ENCODE measurements around the gene CMTR1.
"Not testable (repeated sequence)": the region's sequence is repeated elsewhere in the genome, so short reads cannot be mapped to it uniquely, and the experiment has no call there.

Gene CMTR1

GRCh38 chr6:37432916-37433656 lies at the start of gene CMTR1:
CMTR1 (plus strand) TSS chr6:37433221; CDS start chr6:37435630, 2,409 bp downstream.
- DNase-seq (ENCODE audit: low read depth in 2 of 2), result peak; percentile 94 to 96

GRCh38 chr6:37388578-37388977 lies 44.4 kb upstream of the CMTR1 start:
- DNase-seq (ENCODE audit: low read depth in 2 of 2), result no peak

GRCh38 chr6:37389857-37390256 lies 43.2 kb upstream of the CMTR1 start:
- DNase-seq (ENCODE audit: low read depth in 2 of 2), result no peak

- no peak for DNase-seq (ENCODE audit: low read depth in 2 of 2)
Measured at GRCh38 chr6:37391120-37391519, 41.9 kb upstream of the CMTR1 start.

GRCh38 chr6:37392821-37393220 lies 40.2 kb upstream of the CMTR1 start:
- DNase-seq (ENCODE audit: low read depth in 2 of 2), result no peak

GRCh38 chr6:37393381-37393929 lies 39.6 kb upstream of the CMTR1 start:
- no peak for DNase-seq (ENCODE audit: low read depth in 2 of 2)

- no peak for DNase-seq (ENCODE audit: low read depth in 2 of 2)
Measured at GRCh38 chr6:37396571-37397180, 36.3 kb upstream of the CMTR1 start.

- no peak for DNase-seq (ENCODE audit: low read depth in 2 of 2)
Measured at GRCh38 chr6:37399131-37399530, 33.9 kb upstream of the CMTR1 start.

GRCh38 chr6:37399795-37400490 lies 33.1 kb upstream of the CMTR1 start:
- no peak for DNase-seq (ENCODE audit: low read depth in 2 of 2)

GRCh38 chr6:37401658-37402057 lies 31.4 kb upstream of the CMTR1 start:
- DNase-seq (ENCODE audit: low read depth in 2 of 2), result not testable (repeated sequence)

- DNase-seq (ENCODE audit: low read depth in 2 of 2), result no peak
Measured at GRCh38 chr6:37406726-37407341, 26.2 kb upstream of the CMTR1 start.

GRCh38 chr6:37407948-37408347 lies 25.1 kb upstream of the CMTR1 start:
- no peak for DNase-seq (ENCODE audit: low read depth in 2 of 2)

GRCh38 chr6:37409501-37409900 lies 23.5 kb upstream of the CMTR1 start:
- no peak for DNase-seq (ENCODE audit: low read depth in 2 of 2)

GRCh38 chr6:37417393-37417792 lies 15.6 kb upstream of the CMTR1 start:
- no peak for DNase-seq (ENCODE audit: low read depth in 2 of 2)

GRCh38 chr6:37418722-37419121 lies 14.3 kb upstream of the CMTR1 start:
- DNase-seq (ENCODE audit: low read depth in 2 of 2), result no peak

- DNase-seq (ENCODE audit: low read depth in 2 of 2), result no peak
Measured at GRCh38 chr6:37426058-37426944, 6.7 kb upstream of the CMTR1 start.

GRCh38 chr6:37426945-37427510 lies 6.0 kb upstream of the CMTR1 start:
- DNase-seq (ENCODE audit: low read depth in 2 of 2), result no peak

GRCh38 chr6:37429352-37429750 lies 3.7 kb upstream of the CMTR1 start:
- no peak for DNase-seq (ENCODE audit: low read depth in 2 of 2)

- no peak for DNase-seq (ENCODE audit: low read depth in 2 of 2)
Measured at GRCh38 chr6:37432590-37432915, 468 bp upstream of the CMTR1 start.

- peak; percentile 2 to 6 for DNase-seq (ENCODE audit: low read depth in 2 of 2)
Measured at GRCh38 chr6:37433657-37434271, 743 bp downstream of the CMTR1 start.
